Neural progenitor cell (in vitro differentiated cells): ENCODE data around the gene CCNB1IP1.

ENCODE experiments used
- EZH2 ChIP-seq: fragments of 200-600 bp; sonication (generic); IDR thresholded peaks from 2 replicates; pipeline ENCODE4 v1.6.1; 2017; ENCODE audit warnings: antibody characterized with exemption, mild to moderate bottlenecking, moderate library complexity
- EZH2phosphoT487 ChIP-seq: fragments of 200-600 bp; sonication (generic); IDR thresholded peaks from 2 replicates; pipeline ENCODE4 v1.6.1; 2017; ENCODE audit warnings: antibody characterized with exemption
- TF ChIP-seq, protein P1 (sequence below): fragments of 200-600 bp; sonication (generic); IDR thresholded peaks from 2 replicates; pipeline ENCODE4 v1.5.1; 2017; ENCODE audit warnings: antibody characterized with exemption, mild to moderate bottlenecking

DNA sequence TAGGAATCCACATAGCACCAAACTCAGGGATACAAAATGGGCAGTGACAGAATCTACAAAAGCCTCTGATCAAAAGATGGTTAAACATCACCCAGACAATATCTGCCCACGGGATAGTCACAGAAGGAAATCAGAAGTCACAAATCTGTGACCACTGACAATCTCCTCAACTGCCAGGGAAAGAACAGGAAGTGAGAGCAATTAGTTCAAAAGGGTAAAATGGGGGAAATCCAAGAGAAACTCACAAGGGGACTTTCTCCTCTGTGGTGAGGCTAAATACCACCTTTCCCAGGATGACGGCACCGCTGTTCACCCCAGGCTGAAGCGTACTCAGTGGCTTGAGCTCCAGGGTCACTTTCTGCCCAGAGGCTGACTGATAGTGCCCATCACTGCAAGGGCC, 38.0 kb downstream of the CCNB1IP1 start:
- TF ChIP-seq, protein P1, sequence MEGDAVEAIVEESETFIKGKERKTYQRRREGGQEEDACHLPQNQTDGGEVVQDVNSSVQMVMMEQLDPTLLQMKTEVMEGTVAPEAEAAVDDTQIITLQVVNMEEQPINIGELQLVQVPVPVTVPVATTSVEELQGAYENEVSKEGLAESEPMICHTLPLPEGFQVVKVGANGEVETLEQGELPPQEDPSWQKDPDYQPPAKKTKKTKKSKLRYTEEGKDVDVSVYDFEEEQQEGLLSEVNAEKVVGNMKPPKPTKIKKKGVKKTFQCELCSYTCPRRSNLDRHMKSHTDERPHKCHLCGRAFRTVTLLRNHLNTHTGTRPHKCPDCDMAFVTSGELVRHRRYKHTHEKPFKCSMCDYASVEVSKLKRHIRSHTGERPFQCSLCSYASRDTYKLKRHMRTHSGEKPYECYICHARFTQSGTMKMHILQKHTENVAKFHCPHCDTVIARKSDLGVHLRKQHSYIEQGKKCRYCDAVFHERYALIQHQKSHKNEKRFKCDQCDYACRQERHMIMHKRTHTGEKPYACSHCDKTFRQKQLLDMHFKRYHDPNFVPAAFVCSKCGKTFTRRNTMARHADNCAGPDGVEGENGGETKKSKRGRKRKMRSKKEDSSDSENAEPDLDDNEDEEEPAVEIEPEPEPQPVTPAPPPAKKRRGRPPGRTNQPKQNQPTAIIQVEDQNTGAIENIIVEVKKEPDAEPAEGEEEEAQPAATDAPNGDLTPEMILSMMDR, result no peak
- TF ChIP-seq EZH2 (no peak), EZH2phosphoT487 (no peak)
